HepG2 (cell line): ENCODE results near the gene TEX19. TPM values are rescaled to one million over a fixed set of nuclear protein-coding genes. Genes with fewer than 3 reads are reported as not detected.
A peak's percentile ranks its signal among the peaks of the same experiment; 100 is the strongest.

Experiments
- ATAC-seq: fragments of 200-7000 bp; cut with Tn5 transposase; 3 replicates; pipeline ENCODE4 v1.9.1; 2020; ENCODE audit warnings: mild to moderate bottlenecking, moderate library complexity
- BruUV-seq: library from RNA; stranded (reverse); fragments of 400-500 nt; replicated peaks from 2 replicates; lab custom pipeline; 2021; lab: Mats Ljungman, UMichigan
- CTCF ChIA-PET: fragments of 300-600 bp; formaldehyde crosslinking; extraction: SDS; loops from one replicate; lab custom pipeline; 2021; ENCODE audit warnings: low total read pairs, inconsistent platforms, low intra/inter-chr PET ratio; lab: Yijun Ruan, JAX
- POLR2A ChIA-PET: fragments of 350-600 bp; sonication (Branson Sonifier 250); formaldehyde crosslinking; loops from one replicate; lab custom pipeline; 2020; ENCODE audit warnings: antibody characterized with exemption, inconsistent platforms; lab: Yijun Ruan, JAX
- DNase-seq: peaks from one replicate; pipeline ENCODE4 v3.0.0-alpha.2; 2015; ENCODE audit warnings: low spot score
- FAIRE-seq: peaks from 3 replicates; lab custom pipeline; 2011; peaks lifted over from hg19 to GRCh38; lab: Jason Lieb, UNC
- H2AFZ ChIP-seq: one replicate; pipeline ENCODE4 v1.6.1; 2011; ENCODE audit warnings: low read length, inconsistent platforms
- H3K27ac ChIP-seq: fragments of 300-600 bp; 3 replicates; pipeline ENCODE4 v1.8.0; 2011; ENCODE audit warnings: mixed run types, mild to moderate bottlenecking, mixed read lengths, low read length, inconsistent platforms; ENCODE audit not compliant: insufficient read depth; ENCODE audit errors: extremely low read length
- H3K27me3 ChIP-seq, 2 experiments: fragments of 200-600 bp in 1 of 2; 2 replicates in 1 of 2; 3 replicates in 1 of 2; pipeline versions ENCODE4 v1.6.0 to v1.8.0; 2011; ENCODE audit warnings: low read length in 2 of 2, mild to moderate bottlenecking in 2 of 2, moderate library complexity in 2 of 2, inconsistent platforms in 1 of 2; ENCODE audit not compliant: insufficient read depth in 2 of 2, control insufficient read depth in 1 of 2
- H3K36me3 ChIP-seq, 2 experiments: fragments of 200-600 bp in 1 of 2; replicated peaks in 1 of 2; 2 replicates in 1 of 2; 3 replicates in 1 of 2; pipeline versions ENCODE4 v1.5.1 to v1.8.0; 2011; ENCODE audit warnings: low read length in 2 of 2, inconsistent platforms in 1 of 2; ENCODE audit not compliant: insufficient read depth in 2 of 2, control insufficient read depth in 1 of 2
- H3K4me1 ChIP-seq: 2 replicates; pipeline ENCODE4 v1.5.1; 2012; ENCODE audit warnings: low read length, inconsistent platforms; ENCODE audit not compliant: insufficient read depth
- H3K4me2 ChIP-seq: 2 replicates; pipeline ENCODE4 v1.6.0; 2011; ENCODE audit warnings: low read depth, low read length, inconsistent platforms
- H3K4me3 ChIP-seq, 3 experiments: fragments of 200-600 bp in 1 of 3; sonication (generic), shearing (Covaris generic) in 1 of 3; replicated peaks in 1 of 3; 2 replicates each; pipeline ENCODE4 v1.5.1; 2011 to 2016; ENCODE audit warnings: low read length in 3 of 3, inconsistent platforms in 2 of 3, low read depth in 2 of 3, mild to moderate bottlenecking in 2 of 3, control low read depth in 1 of 3, mixed read lengths in 1 of 3; ENCODE audit not compliant: insufficient read depth in 1 of 3
- H3K79me2 ChIP-seq: one replicate; pipeline ENCODE4 v1.6.1; 2011; ENCODE audit warnings: low read length, inconsistent platforms; ENCODE audit not compliant: insufficient read depth
- H3K9ac ChIP-seq: 2 replicates; pipeline ENCODE4 v1.6.0; 2011; ENCODE audit warnings: mild to moderate bottlenecking, low read depth, low read length, inconsistent platforms; ENCODE audit not compliant: insufficient read depth
- H3K9me3 ChIP-seq: 2 replicates; pipeline ENCODE4 v1.5.1; 2012; ENCODE audit warnings: mild to moderate bottlenecking, low read length
- H4K20me1 ChIP-seq: 2 replicates; pipeline ENCODE4 v1.6.0; 2011; ENCODE audit warnings: inconsistent platforms, mild to moderate bottlenecking, low read length, moderate library complexity; ENCODE audit not compliant: insufficient read depth
- CEBPB ChIP-seq: IDR thresholded peaks from 2 replicates; pipeline ENCODE4 v1.6.1; 2011; ENCODE audit warnings: low read depth, low read length, improper control_type of control experiment, borderline replicate concordance
- FOXA3 ChIP-seq: IDR thresholded peaks from 2 replicates; pipeline ENCODE4 v1.6.1; 2016; ENCODE audit warnings: missing genetic modification reagents, missing compliant biosample characterization
- GATAD2A ChIP-seq: IDR thresholded peaks from 2 replicates; pipeline ENCODE4 v1.6.1; 2016
- PATZ1 ChIP-seq: sonication (generic); formaldehyde crosslinking; IDR thresholded peaks from 2 replicates; pipeline ENCODE4 v1.4.0; 2020; ENCODE audit warnings: missing genetic modification reagents
- PHF8 ChIP-seq: sonication (generic); formaldehyde crosslinking; IDR thresholded peaks from 2 replicates; pipeline ENCODE4 v1.5.0; 2020; ENCODE audit warnings: missing genetic modification reagents
- POGK ChIP-seq: sonication (generic); formaldehyde crosslinking; conservative IDR thresholded peaks from 2 replicates; pipeline ENCODE4 v1.8.0; 2022; ENCODE audit warnings: mild to moderate bottlenecking, moderate library complexity, missing genetic modification reagents
- RBFOX2 ChIP-seq: fragments of 200-400 bp; formaldehyde crosslinking; IDR thresholded peaks from 2 replicates; pipeline ENCODE4 v1.6.1; 2017; ENCODE audit warnings: low read depth, mild to moderate bottlenecking, low read length
- SP140L ChIP-seq: sonication (generic); formaldehyde crosslinking; IDR thresholded peaks from 2 replicates; pipeline ENCODE4 v1.4.0; 2020; ENCODE audit warnings: missing genetic modification reagents, borderline replicate concordance
- THAP11 ChIP-seq: IDR thresholded peaks from 2 replicates; pipeline ENCODE4 v1.6.1; 2016; ENCODE audit warnings: missing biosample characterization, missing genetic modification reagents
- ZFY ChIP-seq: sonication (generic); formaldehyde crosslinking; IDR thresholded peaks from 2 replicates; pipeline ENCODE4 v1.4.0; 2020; ENCODE audit warnings: missing genetic modification reagents
- ZGPAT ChIP-seq: IDR thresholded peaks from 2 replicates; pipeline ENCODE4 v1.6.1; 2016; ENCODE audit warnings: mild to moderate bottlenecking
- ZNF280D ChIP-seq: sonication (generic); formaldehyde crosslinking; IDR thresholded peaks from 2 replicates; pipeline ENCODE4 v1.5.1; 2020; ENCODE audit warnings: mild to moderate bottlenecking, missing genetic modification reagents
- ZSCAN12 ChIP-seq: sonication (generic); formaldehyde crosslinking; IDR thresholded peaks from 2 replicates; pipeline ENCODE4 v1.9.0; 2021; ENCODE audit warnings: mild to moderate bottlenecking, missing genetic modification reagents
- WGBS: methylation state at CpG from one replicate; pipeline ENCODE4 v1.1.6; 2017; ENCODE audit warnings: low lambda C conversion rate; 5-methylcytosine and 5-hydroxymethylcytosine counted together
- in situ Hi-C: cut with HindIII; loops from 2 replicates; pipeline ENCODE4 v1.10.0; 2017; ENCODE audit warnings: low pct_unique_long_range_greater_than_20kb; ENCODE audit not compliant: extremely low pct_ligation_motif_present
- intact Hi-C: fragments of 100-400 bp; cut with micrococcal nuclease; formaldehyde crosslinking; loops from one replicate; pipeline ENCODE4 v1.10.0; 2022; ENCODE audit not compliant: unreplicated experiment
- polyA plus RNA-seq, 8 experiments: library from polyadenylated mRNA; depleted of rRNA in 3 of 8; stranded (reverse) in 7 of 8; unstranded in 1 of 8; fragments of >200 nt; fragmentation: Illumina TruSeq in 4 of 8; extraction: Trizol in 4 of 8; gene quantifications; 2 replicates each; pipeline versions ENCODE4 v1.2.1 to v1.2.3, GENCODE V29; 2011 to 2016; ENCODE audit warnings: low read depth in 4 of 8, missing spikeins in 1 of 8, mixed read lengths in 1 of 8; ENCODE audit not compliant: insufficient read depth in 1 of 8
- total RNA-seq, 5 experiments: library from RNA; depleted of rRNA; stranded (reverse); fragments of >200 nt; fragmentation: Illumina TruSeq; extraction: Trizol; gene quantifications; 2 replicates each; pipeline ENCODE4 v1.2.3, GENCODE V29; 2016; ENCODE audit warnings: low read depth in 1 of 5

TEX19 gene
- total and polyA plus RNA-seq, 2 of the 13 experiments (the other 11 are each of a cell fraction or from before 2014, with no cell fraction given), result 1.3 to 6.0 TPM

- Histone ChIP-seq H3K4me1 (peaks cover 69% of the 10 kb centered on the region), H2AFZ (no peak within 1 kb of the TSS), H3K9me3 (no peaks in the 10 kb centered on the region), H3K9ac (peak within 1 kb of the TSS; percentile 64), H3K4me3 (peak within 1 kb of the TSS; percentile 63 to 72 (median 69)), H3K4me2 (peak within 1 kb of the TSS; percentile 88), H4K20me1 (no peaks in the 10 kb centered on the region), H3K27ac (peak within 1 kb of the TSS; percentile 54), H3K79me2 (peaks cover 3% of the 10 kb centered on the region), H3K36me3 (no peaks in the 10 kb centered on the region), H3K27me3 (no peaks in the 10 kb centered on the region; a peak in 1 of 5 replicates)
- in situ Hi-C loops (no loop called here), intact Hi-C loops (loop anchor here (1.0 kb wide), 2 partner anchors 50 to 75 kb away; no protein-coding TSS in a partner anchor)
- ChIA-PET CTCF (interaction anchor here (1.0 kb wide), 1 partner anchor 17 kb away, joined by 3 read pairs; no protein-coding TSS in a partner anchor), POLR2A (interaction anchor here (0.9 to 2.6 kb wide), 19 partner anchors 9 to 261 kb away, joined by 3 to 152 read pairs (median 8); partner anchors contain the start of genes CSNK1D and SLC16A3)
- WGBS, result 0% methylated on average over 12 of the region's 26 CpGs
- DNase-seq (peak; percentile 64), ATAC-seq (peak; percentile 73), FAIRE-seq (peak; percentile 80)
- BruUV-seq, result no TSS peak
- TF ChIP-seq SP140L (CRISPR knock-in tag) (no peak), PATZ1 (CRISPR knock-in tag) (peak; percentile 97), POGK (CRISPR knock-in tag) (peak; percentile 51; the same call in 1 of the 2 replicates), ZNF280D (CRISPR knock-in tag) (peak; percentile 85), THAP11 (CRISPR knock-in tag) (no peak), ZSCAN12 (peak; percentile 65; the same call in 1 of the 2 replicates), RBFOX2 (peak; percentile 67), PHF8 (peak; percentile 47; the same call in 1 of the 2 replicates), GATAD2A (CRISPR knock-in tag) (peak; percentile 66; the same call in 1 of the 2 replicates), FOXA3 (CRISPR knock-in tag) (no peak), CEBPB (no peak), ZFY (peak; percentile 76), ZGPAT (CRISPR knock-in tag) (peak; percentile 57; the same call in 1 of the 2 replicates)
Observed at GRCh38 chr17:82317394-82318168, 41.5 kb upstream of the TEX19 start, which contains the start of gene CD7. TSS of gene CD7 (minus strand) at chr17:82317608. CDS start at chr17:82317495, 113 bp downstream.
